Measurements from ENCODE around the gene DPF3.

DPF3 gene

DNA sequence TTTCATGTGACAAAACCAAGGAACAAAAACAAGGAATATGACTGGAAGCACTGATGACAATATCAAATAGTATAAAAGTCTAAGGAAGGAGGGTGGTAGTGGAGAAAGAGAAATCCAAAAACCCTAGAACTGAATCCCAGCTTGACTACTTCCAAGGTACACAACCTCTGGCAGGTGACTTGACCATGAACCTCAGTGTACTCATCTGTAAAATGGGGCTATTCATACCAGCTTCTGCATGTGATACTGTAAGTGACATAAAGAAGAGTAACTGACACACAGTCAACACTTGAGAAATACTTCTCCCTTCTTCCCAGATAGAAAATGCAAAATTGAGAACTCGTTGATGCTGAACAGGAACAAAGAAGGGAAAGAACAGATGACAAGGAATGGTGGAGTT, 10.3 kb upstream of the DPF3 start:
- no peak for DNase-seq

- no peak for DNase-seq
Measured at GRCh38 chr14:72903716-72904115, 9.8 kb upstream of the DPF3 start.

DNA sequence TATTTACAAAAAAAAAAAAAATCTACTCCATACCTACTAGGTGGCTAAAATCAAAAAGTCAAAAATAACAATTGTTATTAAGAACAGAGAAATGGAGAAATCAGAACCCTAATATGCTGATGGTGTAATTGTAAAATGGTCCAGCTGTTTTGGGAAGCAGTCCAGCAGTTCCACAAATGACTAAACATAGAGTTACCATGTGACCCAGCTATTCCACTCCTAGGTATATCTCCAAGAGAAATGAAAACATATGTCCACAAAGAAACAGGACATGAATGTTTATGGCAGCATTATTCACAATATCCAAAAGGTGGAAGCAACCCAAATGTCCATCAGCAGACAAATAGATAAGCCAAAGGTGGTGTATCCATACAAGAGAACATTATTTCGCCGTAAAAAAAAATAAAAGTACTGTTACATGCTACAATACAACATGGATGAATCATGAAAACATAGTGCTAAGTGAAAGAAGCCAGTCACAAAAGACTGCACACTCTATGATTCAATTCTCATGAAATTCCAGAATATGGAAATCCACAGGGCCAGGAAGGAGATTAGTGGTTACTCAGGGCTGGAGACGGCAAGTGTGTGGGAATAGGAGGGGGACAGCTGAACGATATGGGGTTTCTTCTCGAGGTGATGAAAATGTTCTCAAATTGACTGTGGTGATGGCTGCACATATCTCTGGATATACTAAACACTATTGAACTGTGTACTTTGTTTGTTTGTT, 9.1 kb upstream of the DPF3 start:
- no peak for DNase-seq

DNA sequence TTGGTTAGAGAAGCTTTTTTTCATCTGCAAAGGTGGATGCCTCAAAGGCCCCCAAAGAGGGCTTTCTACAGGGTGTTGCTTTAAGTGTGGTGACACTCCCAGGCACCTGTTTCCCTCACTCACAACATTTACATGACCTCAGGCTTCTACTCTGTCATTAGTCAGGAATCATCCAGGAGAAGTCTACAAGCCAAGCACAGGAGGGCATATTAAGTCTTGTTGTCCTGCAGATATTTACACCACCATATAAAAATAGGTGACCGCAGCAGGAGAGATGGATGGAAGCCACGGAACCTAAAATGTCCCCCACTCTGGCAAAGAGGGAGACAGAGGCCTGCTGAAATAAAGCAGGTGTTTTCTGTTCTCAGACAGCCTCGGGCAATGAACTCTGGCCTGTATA, 7.5 kb upstream of the DPF3 start:
- no peak for DNase-seq

DNA sequence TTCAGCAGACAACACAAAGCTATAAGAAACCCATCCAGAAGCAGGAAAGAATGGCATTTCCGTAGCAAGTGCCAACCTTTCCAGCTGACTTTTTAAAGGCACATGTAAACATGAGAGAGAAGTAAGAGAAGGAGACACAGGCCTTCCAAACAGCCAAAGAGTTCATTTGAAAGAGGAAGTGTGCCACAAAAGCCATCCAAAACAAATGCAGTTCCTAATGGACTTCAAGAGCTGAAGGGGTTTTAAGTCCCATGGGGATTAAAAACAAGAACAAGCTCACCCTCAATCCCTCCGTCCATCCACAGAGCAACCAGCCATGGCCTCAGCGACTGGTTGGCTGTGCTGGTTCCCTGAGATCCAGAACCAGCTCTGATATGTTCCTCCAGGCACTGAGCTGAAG, 4.5 kb upstream of the DPF3 start:
- no peak for DNase-seq

DNA sequence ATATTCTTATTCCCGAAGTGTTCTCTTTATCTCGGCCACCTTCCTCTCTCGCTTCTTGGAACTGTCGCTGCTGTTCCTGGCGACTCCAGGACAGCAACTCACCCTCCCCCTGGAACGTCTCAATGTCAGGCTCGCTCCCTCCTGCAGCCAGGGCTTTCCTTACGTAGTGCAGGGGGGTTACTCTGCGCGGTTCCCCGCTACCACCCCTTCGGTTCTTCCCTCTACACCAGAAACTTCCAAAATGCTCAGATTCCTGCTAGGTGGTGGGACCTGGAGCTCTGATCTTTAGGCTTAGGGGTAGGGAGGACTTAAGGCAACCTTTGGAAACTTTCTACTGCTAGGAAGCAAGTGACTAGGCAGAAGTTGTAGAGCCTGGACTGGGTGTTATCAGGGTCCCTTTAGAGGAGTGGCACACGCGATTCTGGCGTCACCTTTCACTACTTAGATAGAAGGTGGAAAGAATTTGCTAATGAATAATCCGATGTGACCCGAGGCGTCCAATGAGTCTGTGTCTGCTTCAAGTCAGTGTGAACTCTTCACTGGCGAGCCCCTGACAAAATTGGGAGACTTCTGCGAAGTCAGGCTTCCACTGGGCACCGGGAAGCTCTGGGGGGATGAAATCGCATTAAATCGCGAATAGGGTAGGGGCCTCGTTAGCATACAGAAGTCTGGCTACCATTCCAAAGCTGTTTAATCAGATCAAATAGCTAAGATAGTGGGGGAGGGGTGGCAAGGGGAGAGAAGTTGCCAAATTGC, 900 bp upstream of the DPF3 start:
- DNase-seq: no peak

GRCh38 chr14:72894323-72894622, 372 bp upstream of the DPF3 start:
- no peak for DNase-seq

GRCh38 chr14:72892879-72893635, 844 bp downstream of the DPF3 start:
- DNase-seq: no peak

- no peak for DNase-seq
Measured at GRCh38 chr14:72892103-72892878, 1.6 kb downstream of the DPF3 start.

DNA sequence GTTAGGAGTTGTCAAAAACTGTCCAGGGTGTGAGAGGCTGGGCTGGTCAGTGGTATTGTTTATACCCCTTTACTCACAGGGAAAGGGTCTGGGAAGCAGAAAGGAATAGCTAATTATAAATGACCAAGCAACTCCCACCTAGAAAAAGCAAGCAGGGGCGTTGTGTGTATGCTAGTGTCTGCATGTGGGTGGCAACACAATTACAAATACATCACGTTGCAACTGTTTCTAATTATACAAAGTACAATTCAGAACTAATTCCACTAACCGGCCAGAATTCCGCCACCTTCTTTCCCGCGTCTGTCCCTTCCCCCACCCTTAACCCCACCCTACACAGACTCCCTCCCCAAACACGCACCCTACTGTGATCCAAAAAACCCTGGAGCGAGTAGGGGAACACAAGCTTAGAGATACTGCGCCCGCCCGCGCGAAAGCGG, 2.2 kb downstream of the DPF3 start:
- no peak for DNase-seq

DNA sequence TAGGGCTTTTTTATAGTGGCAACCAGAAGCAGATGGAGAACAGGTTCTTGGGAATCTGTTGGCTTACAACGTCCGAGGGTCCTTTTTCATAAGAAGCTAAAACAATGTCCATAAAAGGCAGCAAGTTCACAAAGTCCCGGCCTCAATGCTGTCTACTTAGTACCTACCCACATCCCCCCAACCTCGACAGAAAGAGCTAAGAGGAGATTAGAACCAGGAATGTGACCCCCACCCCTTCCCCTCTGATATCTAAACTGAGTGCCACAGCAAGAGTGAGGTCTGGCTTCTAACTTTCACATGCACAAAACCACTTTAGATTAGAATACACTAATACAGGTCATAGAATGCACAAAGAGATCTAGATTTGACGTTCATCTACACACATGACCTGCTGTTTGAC, 4.5 kb downstream of the DPF3 start:
- DNase-seq: no peak

- no peak for DNase-seq
Measured at GRCh38 chr14:72888636-72889201, 5.2 kb downstream of the DPF3 start.

DNA sequence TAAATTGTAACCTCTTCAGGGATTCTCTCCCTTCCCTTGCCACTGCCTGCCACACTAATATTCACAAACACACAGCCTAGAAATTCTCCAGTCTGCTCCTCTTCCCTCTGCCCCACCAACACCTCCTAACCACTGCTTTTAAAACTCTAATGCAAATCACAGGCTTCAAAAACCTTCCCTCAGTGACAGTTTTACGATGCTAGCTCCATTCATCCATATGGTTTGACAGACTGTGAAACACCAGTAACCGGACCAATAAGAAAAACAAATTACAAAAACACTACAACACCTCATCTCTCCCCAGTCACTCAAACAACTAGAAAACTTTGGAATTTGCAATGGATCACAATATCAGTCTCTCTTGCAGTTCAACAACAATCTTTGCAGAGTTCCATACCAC, 5.7 kb downstream of the DPF3 start:
- no peak for DNase-seq

DNA sequence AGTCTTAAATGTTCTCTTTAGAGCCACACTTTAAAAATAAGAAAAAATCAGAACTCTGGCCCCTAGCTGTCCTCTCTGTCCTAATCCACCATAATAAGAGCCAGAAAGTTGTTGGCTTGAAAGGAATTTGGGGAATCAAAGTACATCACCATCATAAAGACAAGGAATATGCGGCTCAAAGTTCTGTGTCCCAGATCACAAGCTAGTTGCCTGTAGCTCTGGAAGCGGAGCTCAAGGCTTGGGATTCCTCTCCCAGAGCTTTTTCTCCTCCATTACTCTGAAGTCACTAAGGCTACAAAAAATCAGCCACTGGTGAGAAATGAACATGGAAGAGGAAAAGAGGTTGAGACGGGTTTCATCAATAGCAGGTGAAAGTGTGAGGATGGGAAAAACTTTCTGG, 6.4 kb downstream of the DPF3 start:
- no peak for DNase-seq

DNA sequence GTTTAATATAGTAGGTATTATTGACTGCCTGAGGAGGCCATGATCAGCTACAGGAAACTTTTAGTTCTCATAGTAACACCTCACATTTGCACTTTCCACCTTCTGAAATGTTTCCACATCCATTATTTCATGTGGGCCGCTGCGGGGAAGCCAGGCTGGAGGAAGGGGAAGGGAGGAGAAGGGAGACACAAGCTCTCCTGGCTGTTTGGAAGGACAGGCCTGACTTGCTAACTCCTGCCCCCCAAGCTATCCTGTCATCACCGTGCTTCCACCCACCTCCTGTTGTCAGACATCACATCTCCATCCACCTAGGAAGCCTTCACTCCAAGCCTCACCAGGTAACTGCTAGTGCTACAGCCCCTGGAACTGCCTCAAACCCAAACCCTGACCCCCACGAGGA, 9.5 kb downstream of the DPF3 start:
- DNase-seq: no peak

DNA sequence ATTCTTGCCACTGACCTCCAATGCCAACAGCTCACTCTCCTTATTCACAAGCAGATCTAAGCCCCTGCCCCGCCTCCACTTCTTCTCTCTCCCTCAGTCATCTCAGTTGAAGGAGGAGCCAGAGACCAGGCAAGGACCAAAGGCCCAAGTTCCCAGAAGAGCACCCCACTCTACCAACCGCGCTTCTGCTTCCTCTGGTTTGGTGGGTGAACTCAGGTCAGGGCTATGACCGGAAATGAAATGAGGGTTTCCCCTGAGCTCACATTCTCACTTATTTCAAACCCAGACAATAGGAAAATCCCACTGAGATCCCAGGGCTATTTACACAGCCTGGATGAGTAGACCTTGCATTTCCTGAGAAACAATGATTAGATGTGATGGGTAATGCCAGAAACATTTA, 9.9 kb downstream of the DPF3 start:
- DNase-seq: no peak

GRCh38 chr14:72883109-72883508, 10.8 kb downstream of the DPF3 start:
- DNase-seq: no peak

- no peak for DNase-seq
Measured at GRCh38 chr14:72882463-72882862, 11.4 kb downstream of the DPF3 start.

DNA sequence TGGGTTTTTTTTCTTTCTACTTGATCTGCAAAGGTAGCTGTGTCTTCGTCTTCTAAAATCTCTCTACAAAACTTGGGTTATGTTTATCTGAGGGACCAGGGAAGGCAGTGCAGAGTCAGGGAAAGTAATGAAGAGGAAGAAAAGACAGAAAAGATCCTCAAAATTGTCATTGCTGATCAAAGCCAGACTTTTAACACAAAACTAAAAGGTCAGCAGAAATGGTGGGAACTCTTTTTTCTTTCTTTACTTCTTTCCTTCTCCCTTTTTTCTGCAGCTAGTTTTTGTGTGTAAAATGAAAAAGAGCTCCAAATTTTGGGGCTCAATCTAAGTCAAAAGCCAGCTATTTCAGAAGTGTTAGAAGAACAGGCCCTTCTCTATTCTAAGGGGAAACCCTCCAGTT, 11.9 kb downstream of the DPF3 start:
- no peak for DNase-seq

GRCh38 chr14:72881543-72881942, 12.4 kb downstream of the DPF3 start:
- DNase-seq: no peak

DNA sequence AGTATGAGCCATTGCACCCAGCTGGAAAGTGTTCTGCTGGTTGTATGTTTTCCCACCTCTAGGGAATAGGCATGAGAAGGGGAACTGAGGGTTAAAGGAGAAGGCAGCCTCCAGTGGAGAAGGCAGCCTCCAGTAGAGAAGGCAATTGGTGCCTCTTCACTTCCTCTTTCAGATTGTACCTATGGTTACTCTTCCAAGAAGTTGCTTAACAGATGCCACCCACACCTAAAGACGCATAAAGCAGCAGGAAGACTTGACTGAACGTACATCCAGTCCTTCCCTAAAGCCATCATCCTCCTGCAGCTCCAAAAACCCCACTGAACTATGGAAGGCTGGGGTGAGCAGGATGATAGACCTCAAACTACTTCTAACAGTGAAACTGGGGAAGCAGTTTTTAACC, 13.1 kb downstream of the DPF3 start:
- no peak for DNase-seq

- DNase-seq: no peak
Measured at GRCh38 chr14:72880164-72880563, 13.7 kb downstream of the DPF3 start.

DNA sequence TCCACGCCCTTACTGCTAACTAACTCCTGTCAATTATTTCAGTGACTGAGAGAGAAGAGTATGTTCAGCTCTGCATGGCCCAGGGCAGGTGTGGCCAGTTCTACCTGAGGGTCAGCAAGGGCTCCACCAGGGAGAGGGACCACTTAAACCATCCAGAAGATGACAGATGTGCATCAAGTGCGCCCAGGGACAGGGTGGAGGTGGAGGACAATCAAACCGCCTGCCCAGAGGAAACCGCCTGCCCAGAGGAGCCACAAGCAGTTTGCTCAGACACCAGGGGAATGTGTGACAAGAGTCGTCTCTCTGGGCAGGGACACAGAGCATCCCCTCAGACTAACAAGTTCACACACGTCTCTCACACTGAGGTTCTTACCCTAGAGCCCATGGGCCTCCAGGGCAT, 14.5 kb downstream of the DPF3 start:
- DNase-seq: no peak
